CD4-positive, alpha-beta T cell (primary cell): ENCODE measurements around the gene SEMA3E. TPM values are rescaled to one million over a fixed set of nuclear protein-coding genes. Genes with fewer than 3 reads are reported as not detected.

Experiments
- ATAC-seq: fragments of 200-7000 bp; cut with Tn5 transposase; one replicate; pipeline ENCODE4 v1.10.0; 2022; ENCODE audit warnings: mild to moderate bottlenecking; ENCODE audit not compliant: poor library complexity
- CTCF ChIA-PET: fragments of 350-600 bp; sonication (Branson Sonifier 250); formaldehyde crosslinking; loops from one replicate; lab custom pipeline; 2021; ENCODE audit warnings: antibody characterized with exemption, inconsistent platforms; lab: Charles Lee
- POLR2A ChIA-PET: fragments of 350-600 bp; sonication (Branson Sonifier 250); formaldehyde crosslinking; loops from one replicate; lab custom pipeline; 2021; ENCODE audit warnings: antibody characterized with exemption, inconsistent platforms; lab: Charles Lee
- DNase-seq, 14 experiments: peaks; one replicate each; pipeline ENCODE4 v3.0.0-alpha.2; 2013 to 2020; ENCODE audit warnings: mixed read lengths in 2 of 14
- H3K27ac ChIP-seq, 2 donors: one replicate each; pipeline versions ENCODE4 v1.5.1 to v1.7.0; 2013; ENCODE audit warnings: low read length in 2 of 2, low read depth in 1 of 2, mild to moderate bottlenecking in 1 of 2
- H3K27me3 ChIP-seq, 2 experiments: 1 replicate in 1 of 2; 2 replicates in 1 of 2; pipeline versions ENCODE4 v1.6.1 to v1.7.0; 2013; ENCODE audit warnings: low read length in 2 of 2, control low read depth in 1 of 2, mild to moderate bottlenecking in 1 of 2, moderate library complexity in 1 of 2; ENCODE audit not compliant: insufficient read depth in 2 of 2, control insufficient read depth in 1 of 2
- H3K36me3 ChIP-seq: one replicate; pipeline ENCODE4 v1.6.1; 2013; ENCODE audit warnings: low read length, control low read depth; ENCODE audit not compliant: insufficient read depth
- H3K4me1 ChIP-seq: one replicate; pipeline ENCODE4 v1.6.1; 2013; ENCODE audit warnings: low read length, control low read depth; ENCODE audit not compliant: insufficient read depth
- H3K4me3 ChIP-seq: one replicate; pipeline ENCODE4 v1.5.1; 2013; ENCODE audit warnings: mild to moderate bottlenecking, low read length, moderate library complexity
- H3K9me3 ChIP-seq, 2 experiments: 1 replicate in 1 of 2; 2 replicates in 1 of 2; pipeline versions ENCODE4 v1.6.1 to v1.7.0; 2013; ENCODE audit warnings: low read length in 2 of 2, mild to moderate bottlenecking in 2 of 2, control low read depth in 1 of 2, moderate library complexity in 1 of 2; ENCODE audit not compliant: control insufficient read depth in 1 of 2, insufficient read depth in 1 of 2
- H3K27ac Mint-ChIP-seq: one replicate; pipeline ENCODE4 v1.8.0; 2020; ENCODE audit warnings: mixed read lengths
- H3K27me3 Mint-ChIP-seq: one replicate; pipeline ENCODE4 v1.8.0; 2021; ENCODE audit warnings: mixed read lengths
- H3K36me3 Mint-ChIP-seq: one replicate; pipeline ENCODE4 v1.8.0; 2021; ENCODE audit warnings: low read depth, mixed read lengths
- H3K4me1 Mint-ChIP-seq: one replicate; pipeline ENCODE4 v1.8.0; 2021; ENCODE audit warnings: low read depth, mixed read lengths
- H3K4me3 Mint-ChIP-seq: one replicate; pipeline ENCODE4 v1.8.0; 2020; ENCODE audit warnings: mild to moderate bottlenecking, mixed read lengths
- H3K9me3 Mint-ChIP-seq: one replicate; pipeline ENCODE4 v1.8.0; 2020; ENCODE audit warnings: mixed read lengths
- CTCF ChIP-seq: fragments of 200-600 bp; IDR thresholded peaks from one replicate; pipeline ENCODE4 v1.8.0; 2022; ENCODE audit warnings: antibody characterized with exemption, mild to moderate bottlenecking
- intact Hi-C, 2 experiments: fragments of 100-400 bp; cut with DNase I in 1 of 2; cut with micrococcal nuclease in 1 of 2; formaldehyde crosslinking; loops; one replicate each; pipeline versions ENCODE4 v1.15.1 to v1.9.0; 2023 to 2025; cut with DNase I, micrococcal nuclease
- total RNA-seq, 174 experiments: library from RNA in 2 of 174; stranded (reverse) in 2 of 174; gene quantifications; one replicate each; pipeline ENCODE4 v1.2.3 and lab custom pipeline; 2021 to 2026

The SEMA3E gene
- total RNA-seq, 2 experiments from 2014 or later, result not detected

- no peak overlapping the region for H3K4me3 ChIP-seq
- Mint-ChIP-seq H3K36me3 (no peaks in the 10 kb centered on the region), H3K4me3 (no peak overlapping the region), H3K27me3 (no peaks in the 10 kb centered on the region), H3K9me3 (peaks cover 6% of the 10 kb centered on the region), H3K4me1 (no peaks in the 10 kb centered on the region), H3K27ac (no peak overlapping the region)
- DNase-seq (no peak), ATAC-seq (no peak)
- TF ChIP-seq CTCF, result no peak
- H3K4me1 ChIP-seq, result no peaks in the 10 kb centered on the region
- intact Hi-C loops, result no loop called here
- ChIA-PET CTCF (no interaction called here), POLR2A (no interaction called here)
- H3K9me3 ChIP-seq, result peaks cover 0 to 6% of the 10 kb centered on the region in 2 experiments
- no peaks in the 10 kb centered on the region for H3K27me3 ChIP-seq
- no peak overlapping the region for H3K27ac ChIP-seq
- H3K36me3 ChIP-seq, result no peaks in the 10 kb centered on the region
Measured at GRCh38 chr7:83655951-83656556, 7.1 kb upstream of the SEMA3E start.

GRCh38 chr7:83652481-83652880 lies 3.5 kb upstream of the SEMA3E start:
- peaks cover 6% of the 10 kb centered on the region for H3K9me3 Mint-ChIP-seq
- ChIA-PET CTCF (no interaction called here), POLR2A (no interaction called here)
- intact Hi-C loops, result no loop called here
- H3K4me3 Mint-ChIP-seq, result no peak overlapping the region
- Histone ChIP-seq H3K4me1 (no peaks in the 10 kb centered on the region), H3K36me3 (no peaks in the 10 kb centered on the region), H3K27me3 (no peaks in the 10 kb centered on the region), H3K27ac (no peak overlapping the region), H3K9me3 (peaks cover 3 to 6% of the 10 kb centered on the region in 2 experiments), H3K4me3 (no peak overlapping the region)
- ATAC-seq (no peak), DNase-seq (no peak)
- no peak for TF ChIP-seq CTCF
- peaks cover 9% of the 10 kb centered on the region for H3K27me3 Mint-ChIP-seq
- no peaks in the 10 kb centered on the region for H3K4me1 Mint-ChIP-seq
- H3K36me3 Mint-ChIP-seq, result no peaks in the 10 kb centered on the region
- no peak overlapping the region for H3K27ac Mint-ChIP-seq

GRCh38 chr7:83649701-83650100 lies 762 bp upstream of the SEMA3E start:
- Histone ChIP-seq H3K27me3 (no peaks in the 10 kb centered on the region), H3K36me3 (no peaks in the 10 kb centered on the region), H3K4me3 (no peak overlapping the region), H3K9me3 (peaks cover 3 to 6% of the 10 kb centered on the region in 2 experiments), H3K27ac (no peak overlapping the region), H3K4me1 (no peaks in the 10 kb centered on the region)
- Mint-ChIP-seq H3K9me3 (peaks cover 6% of the 10 kb centered on the region), H3K27ac (no peak overlapping the region), H3K27me3 (peaks cover 9% of the 10 kb centered on the region), H3K36me3 (no peaks in the 10 kb centered on the region), H3K4me3 (no peak overlapping the region), H3K4me1 (no peaks in the 10 kb centered on the region)
- DNase-seq, result no peak
- no peak for TF ChIP-seq CTCF
- ATAC-seq, result no peak
- intact Hi-C loops, result no loop called here
- POLR2A ChIA-PET, result no interaction called here
- CTCF ChIA-PET, result no interaction called here
